ENCODE data around the gene AKR1A1.
A peak's percentile ranks its signal among the peaks of the same experiment; 100 is the strongest.
"Not testable (repeated sequence)": the region's sequence is repeated elsewhere in the genome, so short reads cannot be mapped to it uniquely, and the experiment has no call there.

Gene AKR1A1

DNA sequence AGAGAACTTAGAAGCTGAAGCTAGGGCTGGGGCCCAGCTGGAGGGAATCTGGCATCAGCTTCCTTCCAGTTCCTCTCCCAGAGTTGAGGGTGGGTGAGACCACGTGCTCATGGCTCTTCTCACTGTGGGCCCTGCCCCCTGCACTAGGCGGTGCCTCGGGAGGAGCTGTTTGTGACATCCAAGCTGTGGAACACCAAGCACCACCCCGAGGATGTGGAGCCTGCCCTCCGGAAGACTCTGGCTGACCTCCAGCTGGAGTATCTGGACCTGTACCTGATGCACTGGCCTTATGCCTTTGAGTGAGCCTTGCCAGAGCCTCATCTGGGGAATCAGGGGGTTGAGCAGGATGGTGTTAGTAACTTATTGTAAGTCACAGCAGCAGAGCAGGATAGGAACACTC, 16.1 kb downstream of the AKR1A1 start:
- no peak for FAIRE-seq
- DNase-seq (ENCODE audit: insufficient read length, low spot score): no peak

DNA sequence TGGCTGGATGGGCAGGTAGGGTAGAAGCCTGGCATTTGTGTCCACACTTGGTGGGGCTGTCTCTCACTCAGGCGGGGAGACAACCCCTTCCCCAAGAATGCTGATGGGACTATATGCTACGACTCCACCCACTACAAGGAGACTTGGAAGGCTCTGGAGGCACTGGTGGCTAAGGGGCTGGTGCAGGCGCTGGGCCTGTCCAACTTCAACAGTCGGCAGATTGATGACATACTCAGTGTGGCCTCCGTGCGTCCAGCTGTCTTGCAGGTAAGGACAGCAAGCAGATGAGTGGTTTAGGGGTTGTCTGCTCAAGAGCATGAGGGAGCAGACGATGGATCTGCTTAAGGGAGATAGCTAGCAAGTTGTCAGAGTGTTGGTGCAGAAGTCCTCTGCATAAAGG, 17.3 kb downstream of the AKR1A1 start:
- DNase-seq (ENCODE audit: insufficient read length, low spot score): no peak
- no peak for FAIRE-seq

DNA sequence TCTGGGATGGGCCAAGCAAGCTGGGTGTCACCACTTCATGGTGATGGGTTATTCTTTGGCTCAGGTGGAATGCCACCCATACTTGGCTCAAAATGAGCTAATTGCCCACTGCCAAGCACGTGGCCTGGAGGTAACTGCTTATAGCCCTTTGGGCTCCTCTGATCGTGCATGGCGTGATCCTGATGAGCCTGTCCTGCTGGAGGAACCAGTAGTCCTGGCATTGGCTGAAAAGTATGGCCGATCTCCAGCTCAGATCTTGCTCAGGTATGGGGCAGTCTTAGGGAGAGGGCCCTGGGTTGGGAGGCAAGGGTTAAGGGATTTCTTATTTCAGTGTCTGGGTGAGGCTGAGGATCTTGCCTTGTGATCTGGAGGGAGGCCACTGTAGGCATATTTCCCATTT, 17.8 kb downstream of the AKR1A1 start:
- DNase-seq (ENCODE audit: insufficient read length, low spot score) (no peak), FAIRE-seq (no peak)

DNA sequence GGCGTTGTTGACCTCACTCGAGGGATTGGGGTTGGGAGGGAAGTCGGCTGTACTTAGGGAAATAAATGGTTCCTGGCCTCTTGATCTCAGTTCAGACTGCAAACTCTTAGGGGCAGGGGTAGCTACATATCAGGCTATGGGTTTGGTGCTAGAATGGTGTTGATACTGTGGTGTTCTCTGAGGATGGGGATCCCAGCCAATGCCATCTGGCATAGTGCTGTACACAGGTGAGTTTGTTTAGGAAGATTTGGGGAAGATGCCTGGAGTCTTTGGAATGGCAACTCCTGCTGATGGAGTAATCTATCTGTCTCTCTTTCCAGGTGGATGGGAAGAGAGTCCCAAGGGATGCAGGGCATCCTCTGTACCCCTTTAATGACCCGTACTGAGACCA, 18.9 kb downstream of the AKR1A1 start:
- no peak for FAIRE-seq
- DNase-seq (ENCODE audit: insufficient read length, low spot score): no peak

DNA sequence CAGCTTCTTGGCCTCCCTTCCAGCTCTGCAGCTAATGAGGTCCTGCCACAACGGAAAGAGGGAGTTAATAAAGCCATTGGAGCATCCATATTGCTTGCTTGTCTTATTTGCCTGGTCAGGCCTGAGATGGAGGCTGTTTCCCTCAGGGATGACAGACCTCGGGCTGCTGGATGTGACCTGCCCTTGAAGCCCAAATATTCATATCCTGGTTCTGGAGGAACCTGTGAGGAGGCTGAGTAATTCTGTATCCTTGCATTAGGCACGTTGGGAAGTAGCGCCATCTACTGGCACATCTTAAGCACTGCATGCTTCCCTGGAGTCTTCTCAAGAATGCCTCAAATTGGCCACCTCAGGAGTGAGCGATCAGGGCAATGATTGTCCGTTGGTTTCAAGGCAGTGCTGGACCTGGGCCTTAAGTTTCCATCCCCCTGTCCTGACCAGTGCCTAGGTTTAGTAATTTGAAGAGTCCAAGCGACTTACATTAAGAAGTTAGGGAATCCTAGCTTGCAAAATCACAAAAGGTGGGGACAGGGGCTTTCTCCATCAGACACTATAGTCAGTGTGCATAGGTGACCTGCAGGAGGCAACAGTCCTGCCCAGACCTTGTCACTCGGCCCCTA, 19.4 kb downstream of the AKR1A1 start:
- peak; percentile 51 for DNase-seq (ENCODE audit: insufficient read length, low spot score)
- no peak for FAIRE-seq

DNA sequence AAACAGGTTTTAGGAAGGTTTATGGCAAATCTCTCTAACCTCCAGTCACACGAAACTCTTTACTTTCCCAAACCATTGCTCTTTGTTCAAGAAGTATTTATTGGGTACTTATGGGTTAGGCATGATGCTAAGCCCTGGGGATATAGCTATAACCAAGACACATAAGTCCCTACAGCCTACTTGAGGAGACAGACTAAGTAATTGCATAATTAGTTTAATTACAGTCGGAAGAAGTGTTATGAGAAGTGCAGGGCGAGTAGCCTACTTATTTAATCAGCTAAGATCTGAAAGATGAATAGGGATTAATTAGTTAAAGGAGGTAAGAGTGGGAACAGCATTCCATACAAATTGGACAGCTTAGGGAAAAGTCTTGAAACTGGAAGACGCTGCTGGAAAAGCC, 20.0 kb downstream of the AKR1A1 start:
- no peak for FAIRE-seq
- DNase-seq (ENCODE audit: insufficient read length, low spot score): no peak

- DNase-seq (ENCODE audit: insufficient read length, low spot score) (no peak), FAIRE-seq (no peak)
Measured at GRCh38 chr1:45573231-45573804, 22.7 kb downstream of the AKR1A1 start.

- FAIRE-seq (no peak), DNase-seq (ENCODE audit: insufficient read length, low spot score) (no peak)
Measured at GRCh38 chr1:45574105-45574626, 23.5 kb downstream of the AKR1A1 start.

DNA sequence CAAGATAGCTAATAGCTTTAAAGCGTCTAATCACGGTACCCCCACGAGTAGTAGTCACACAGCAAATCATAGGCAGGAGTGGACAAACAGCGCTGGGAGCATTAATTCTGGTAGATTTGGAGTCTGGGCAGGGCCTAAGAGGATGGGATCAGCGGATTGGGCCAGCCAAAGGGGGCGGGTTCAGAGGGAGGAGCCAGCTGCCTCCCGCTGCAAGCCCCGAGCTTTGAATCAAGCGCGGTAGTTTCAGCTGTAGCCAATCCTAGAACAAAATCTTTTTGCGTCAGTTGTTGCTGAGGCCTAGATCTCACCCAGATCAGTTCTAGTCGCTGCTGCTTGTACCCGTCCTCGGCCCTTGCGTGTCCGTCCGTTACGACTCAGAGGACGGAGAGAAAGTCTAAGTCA, 32.6 kb downstream of the AKR1A1 start:
- peak; percentile 99 for DNase-seq (ENCODE audit: insufficient read length, low spot score)
- FAIRE-seq: no peak

GRCh38 chr1:45583666-45584350, 33.2 kb downstream of the AKR1A1 start, which contains the start of gene NASP:
NASP (plus strand) TSS chr1:45584041; CDS start chr1:45584147, 106 bp downstream.
- FAIRE-seq (no peak), DNase-seq (ENCODE audit: insufficient read length, low spot score) (peak; percentile 78)

- DNase-seq (ENCODE audit: insufficient read length, low spot score) (peak; percentile 81), FAIRE-seq (no peak)
Measured at GRCh38 chr1:45584351-45585109, 33.9 kb downstream of the AKR1A1 start.

GRCh38 chr1:45585110-45585426, 34.4 kb downstream of the AKR1A1 start:
- DNase-seq (ENCODE audit: insufficient read length, low spot score): no peak
- no peak for FAIRE-seq

DNA sequence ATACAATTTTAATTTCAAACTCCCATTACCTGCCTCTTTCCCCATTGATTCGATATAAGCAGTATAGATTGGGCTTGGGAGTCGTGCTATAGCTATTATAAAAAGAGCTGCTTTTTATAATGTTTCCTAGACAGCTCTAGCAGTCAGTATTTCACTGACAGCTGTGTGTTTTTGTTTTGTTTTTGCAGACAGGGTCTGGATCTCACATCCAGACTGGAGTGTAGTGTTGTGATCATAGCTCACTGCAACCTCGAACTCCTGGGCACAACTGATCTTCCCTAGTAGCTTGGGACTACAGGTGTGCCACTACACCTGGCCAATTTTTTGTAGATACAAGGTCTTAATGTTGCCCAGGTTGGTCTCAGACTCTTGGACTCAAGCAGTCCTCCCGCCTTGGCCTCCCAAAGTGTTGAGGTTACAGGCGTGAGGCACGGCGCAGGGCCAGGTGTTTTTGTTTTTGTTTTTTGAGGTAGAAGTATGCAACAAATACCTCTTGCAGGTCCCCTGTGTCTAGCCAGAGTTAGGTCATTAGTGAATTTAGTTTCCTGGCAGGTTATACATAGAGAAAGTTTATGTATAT, 35.0 kb downstream of the AKR1A1 start:
- FAIRE-seq (no peak), DNase-seq (ENCODE audit: insufficient read length, low spot score) (no peak)

DNA sequence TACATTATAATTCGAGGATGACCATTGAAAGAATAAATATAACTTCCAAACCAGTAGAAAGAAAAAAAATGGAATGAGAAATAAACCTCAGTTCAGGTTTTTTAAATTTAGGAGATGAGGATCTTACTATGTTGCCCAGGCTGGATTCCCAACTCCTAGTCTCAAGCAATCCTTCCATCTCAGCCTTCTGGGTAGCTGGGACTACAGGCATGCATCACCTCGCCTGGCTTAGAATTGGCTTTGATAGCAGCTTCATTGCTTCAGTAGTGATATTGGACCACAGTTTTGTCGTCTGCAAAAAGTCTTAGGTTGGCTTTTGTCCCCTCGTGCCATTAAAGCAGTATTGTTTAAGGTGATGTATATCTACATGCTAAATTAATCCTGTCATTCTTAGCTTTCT, 36.1 kb downstream of the AKR1A1 start:
- no peak for DNase-seq (ENCODE audit: insufficient read length, low spot score)

DNA sequence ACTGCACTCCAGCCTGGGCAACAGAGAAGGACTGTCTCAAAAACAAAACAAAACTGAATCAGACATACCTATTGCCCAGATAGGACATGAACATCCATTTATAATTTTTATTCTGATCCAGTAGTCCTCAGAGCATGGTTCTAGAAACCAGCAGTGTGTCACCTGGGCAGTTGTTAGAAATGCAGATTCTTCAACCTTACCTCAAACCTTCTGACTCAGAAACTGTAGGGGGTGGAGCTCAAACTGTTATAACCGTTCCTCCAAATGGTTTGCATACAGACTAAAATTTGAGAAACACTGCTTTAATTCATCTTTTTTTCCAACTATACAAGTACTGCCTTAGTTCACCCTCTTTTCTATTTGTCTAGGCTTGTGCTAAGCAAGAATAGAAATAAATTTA, 39.2 kb downstream of the AKR1A1 start:
- no peak for FAIRE-seq

More for the DNA sequence above, 36.1 kb downstream of the AKR1A1 start:
- no peak for FAIRE-seq

GRCh38 chr1:45594412-45594811, 43.8 kb downstream of the AKR1A1 start:
- FAIRE-seq (no peak), DNase-seq (ENCODE audit: insufficient read length, low spot score) (no peak)

More for the DNA sequence above, 39.2 kb downstream of the AKR1A1 start:
- DNase-seq (ENCODE audit: insufficient read length, low spot score): no peak

- FAIRE-seq: not testable (repeated sequence)
Measured at GRCh38 chr1:45596765-45597164, 46.1 kb downstream of the AKR1A1 start.

GRCh38 chr1:45604239-45604638, 53.6 kb downstream of the AKR1A1 start:
- FAIRE-seq: no peak
- no peak for DNase-seq (ENCODE audit: insufficient read length, low spot score)

More at GRCh38 chr1:45596765-45597164, 46.1 kb downstream of the AKR1A1 start:
- not testable (repeated sequence) for DNase-seq (ENCODE audit: insufficient read length, low spot score)

GRCh38 chr1:45607404-45608074, 56.9 kb downstream of the AKR1A1 start:
- DNase-seq (ENCODE audit: insufficient read length, low spot score) (no peak), FAIRE-seq (no peak)
